C4-2B (cell line): ENCODE measurements around the gene CEP70.
"Not testable (repeated sequence)": the region's sequence is repeated elsewhere in the genome, so short reads cannot be mapped to it uniquely, and the experiment has no call there.

ENCODE experiments used
- H3K27ac ChIP-seq: fragments of 450-650 bp; 2 replicates; pipeline ENCODE4 v1.5.1; 2017
- CTCF ChIP-seq: fragments of 450-650 bp; conservative IDR thresholded peaks from 2 replicates; pipeline ENCODE4 v1.5.1; 2017; ENCODE audit warnings: mild to moderate bottlenecking
- ZFX ChIP-seq: fragments of 450-650 bp; IDR thresholded peaks from 2 replicates; pipeline ENCODE4 v1.6.1; 2017

The CEP70 gene

DNA sequence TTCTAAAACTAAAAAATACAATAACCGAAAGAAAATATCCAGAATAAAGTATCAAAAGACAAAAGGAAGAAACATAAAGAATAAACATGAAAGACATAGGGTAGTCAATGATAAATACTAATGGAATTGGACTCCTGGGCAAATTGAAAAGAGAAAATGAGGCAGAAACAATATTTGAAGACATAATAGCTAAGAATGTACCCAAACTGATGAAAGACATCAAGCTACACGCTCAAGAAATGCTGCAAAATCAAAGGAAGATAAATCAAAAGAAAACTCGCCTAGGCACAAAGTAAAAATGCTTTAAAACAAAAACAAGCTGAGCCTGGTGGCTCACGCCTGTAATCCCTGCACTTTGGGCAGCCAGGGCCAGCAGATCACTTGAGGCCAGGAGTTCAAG is 34.9 kb downstream of the CEP70 start:
- TF ChIP-seq CTCF (no peak), ZFX (no peak)
- H3K27ac ChIP-seq: no peak overlapping the region

- not testable (repeated sequence) for H3K27ac ChIP-seq
Measured at GRCh38 chr3:138554775-138555174, 39.3 kb downstream of the CEP70 start.

DNA sequence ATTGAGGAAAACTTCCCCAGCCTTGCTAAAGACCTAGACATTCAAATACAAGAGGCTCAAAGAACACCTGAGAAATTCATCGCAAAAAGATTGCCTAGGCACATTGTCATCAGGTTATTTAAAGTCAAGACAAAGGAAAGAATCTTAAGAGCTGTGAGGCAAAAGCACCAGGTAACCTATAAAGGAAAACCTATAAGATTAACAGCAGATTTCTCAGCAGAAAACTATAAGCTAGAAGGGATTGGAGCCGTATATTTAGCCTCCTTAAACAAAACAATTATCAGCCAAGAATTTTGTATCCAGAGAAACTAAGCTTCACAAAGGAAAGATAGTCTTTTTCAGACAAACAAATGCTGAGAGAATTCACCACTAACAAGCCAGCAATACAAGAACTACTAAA is 43.1 kb downstream of the CEP70 start:
- not testable (repeated sequence) for H3K27ac ChIP-seq

GRCh38 chr3:138549179-138549977 is 44.7 kb downstream of the CEP70 start:
- TF ChIP-seq CTCF: no peak
- no peak for TF ChIP-seq ZFX
- H3K27ac ChIP-seq: no peak overlapping the region

DNA sequence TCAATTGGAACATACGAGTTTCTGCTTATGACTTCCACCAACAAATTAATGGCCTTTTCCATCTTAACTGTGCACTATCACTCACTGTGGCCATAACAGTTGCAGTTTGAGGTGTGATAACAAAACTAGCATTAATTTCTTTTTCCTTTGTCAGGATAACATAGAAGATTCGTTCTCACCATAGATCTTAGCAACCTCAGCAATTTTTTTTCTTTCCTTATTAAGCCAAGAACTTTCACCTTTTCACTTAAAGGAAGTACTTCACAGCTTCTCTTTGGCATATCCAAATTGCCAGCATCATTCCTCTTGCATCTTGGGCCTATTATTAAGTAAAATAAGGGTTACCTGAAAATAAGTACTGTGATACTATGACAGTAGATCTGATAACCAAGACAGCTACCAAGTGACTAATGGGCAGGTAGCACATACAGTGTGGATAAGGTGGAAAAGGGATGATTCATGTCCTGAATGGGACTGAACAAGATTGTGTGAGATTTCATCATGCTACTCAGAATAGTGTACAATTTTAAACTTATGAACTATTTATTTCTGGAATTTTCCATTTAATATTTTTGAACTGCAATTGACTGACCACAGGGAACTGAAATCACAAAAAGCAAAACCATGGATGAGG is 46.6 kb downstream of the CEP70 start:
- H3K27ac ChIP-seq: no peak overlapping the region
- TF ChIP-seq CTCF: no peak
- no peak for TF ChIP-seq ZFX

DNA sequence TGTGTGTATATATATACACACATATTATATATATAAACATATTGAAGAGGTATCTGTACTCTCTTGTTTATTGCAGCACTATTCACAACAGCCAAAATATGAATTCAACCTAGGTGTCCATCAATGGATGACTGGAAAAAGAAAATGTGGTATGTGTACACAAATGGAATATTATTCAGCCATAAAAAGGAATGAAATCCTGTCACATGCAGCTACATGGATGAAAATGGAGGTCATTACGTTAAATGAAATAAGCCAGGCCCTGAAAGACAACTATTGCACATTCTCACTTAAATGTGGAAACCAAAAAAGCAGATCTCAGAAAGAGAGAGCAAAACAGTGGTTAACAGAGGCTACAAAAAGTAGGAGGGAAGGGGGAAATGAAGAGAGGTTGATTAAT is 49.5 kb downstream of the CEP70 start:
- no peak overlapping the region for H3K27ac ChIP-seq
- TF ChIP-seq ZFX (no peak), CTCF (no peak)

- no peak overlapping the region for H3K27ac ChIP-seq
- no peak for TF ChIP-seq ZFX
- no peak for TF ChIP-seq CTCF
Measured at GRCh38 chr3:138542977-138543376, 51.1 kb downstream of the CEP70 start.

DNA sequence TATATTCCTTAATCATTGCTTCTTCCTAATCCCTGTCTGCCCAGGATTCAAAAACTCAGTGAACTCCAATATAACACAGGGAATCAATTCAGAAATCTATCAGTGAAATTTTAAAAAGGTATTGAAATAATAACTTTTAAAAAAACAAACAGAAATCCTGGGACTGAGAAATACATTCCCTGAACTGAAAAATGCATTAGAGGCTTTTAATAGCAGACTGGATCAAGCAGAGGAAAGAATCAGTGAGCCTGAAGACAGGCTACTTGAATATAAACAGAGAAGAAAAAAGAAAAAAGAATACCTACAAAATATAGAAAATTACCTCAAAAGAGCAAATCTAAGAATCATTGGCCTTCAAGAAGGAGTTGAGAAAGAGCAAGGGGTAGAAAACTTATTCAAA is 54.7 kb downstream of the CEP70 start:
- no peak overlapping the region for H3K27ac ChIP-seq
- TF ChIP-seq CTCF (no peak), ZFX (no peak)

DNA sequence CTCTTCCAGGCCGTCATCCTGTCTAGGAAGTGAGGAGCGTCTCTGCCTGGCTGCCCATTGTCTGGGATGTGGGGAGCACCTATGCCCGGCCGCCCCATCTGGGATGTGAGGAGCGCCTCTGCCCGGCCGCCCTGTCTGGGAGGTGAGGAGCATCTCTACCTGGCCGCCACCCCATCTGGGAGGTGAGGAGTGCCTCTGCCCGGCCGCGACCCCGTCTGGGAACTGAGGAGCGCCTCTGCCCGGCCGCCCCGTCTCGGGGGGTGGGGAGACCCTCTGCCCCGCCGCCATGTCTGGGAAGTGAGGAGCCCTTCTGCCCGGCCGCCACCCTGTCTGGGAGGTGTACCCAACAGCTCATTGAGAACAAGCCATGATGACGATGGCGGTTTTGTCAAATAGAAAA is 72.6 kb downstream of the CEP70 start:
- H3K27ac ChIP-seq: not testable (repeated sequence)
